Hematopoietic multipotent progenitor cell (in vitro differentiated cells): Measurements from ENCODE around the gene ZNF83. TPM values are rescaled to one million over a fixed set of nuclear protein-coding genes. Genes with fewer than 3 reads are reported as not detected.
A peak's percentile ranks its signal among the peaks of the same experiment; 100 is the strongest.
"Not testable (repeated sequence)": the region's sequence is repeated elsewhere in the genome, so short reads cannot be mapped to it uniquely, and the experiment has no call there.

ENCODE experiments used
- DNase-seq, 3 donors: peaks; one replicate each; pipeline ENCODE4 v3.0.0-alpha.2; 2011 to 2015; ENCODE audit warnings: low read depth in 2 of 3, low spot score in 2 of 3
- total RNA-seq: library from RNA; depleted of rRNA; stranded (reverse); fragments of >200 nt; gene quantifications from one replicate; pipeline ENCODE4 v1.2.3, GENCODE V29; 2012

ZNF83 gene
- total RNA-seq, 1 donor: 28.8 TPM

DNA sequence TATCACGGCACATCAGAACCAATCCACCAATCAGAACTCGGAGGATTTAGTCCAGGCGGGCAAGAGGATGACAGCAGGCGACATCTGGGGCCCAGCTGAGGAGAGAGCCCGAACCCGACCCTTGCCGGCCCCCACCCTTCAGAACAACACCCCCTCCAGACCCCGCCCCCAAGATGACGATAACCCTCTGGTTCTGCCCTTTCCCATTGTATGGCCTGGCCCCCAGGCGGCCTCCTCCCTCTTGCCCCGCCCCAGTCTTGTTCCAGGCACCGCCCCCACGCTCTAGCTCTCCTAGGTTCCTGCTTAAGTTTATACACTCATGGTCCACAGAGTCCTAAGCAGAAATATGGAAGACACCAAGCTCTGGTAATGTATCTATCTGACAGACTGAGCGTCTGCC is 2.8 kb upstream of the ZNF83 start:
- DNase-seq: no peak

GRCh38 chr19:52639996-52640395 is 1.8 kb upstream of the ZNF83 start:
- no peak for DNase-seq

GRCh38 chr19:52638601-52639000 is 446 bp upstream of the ZNF83 start:
- peak in 1 of 3 donors; percentile 1 for DNase-seq

DNA sequence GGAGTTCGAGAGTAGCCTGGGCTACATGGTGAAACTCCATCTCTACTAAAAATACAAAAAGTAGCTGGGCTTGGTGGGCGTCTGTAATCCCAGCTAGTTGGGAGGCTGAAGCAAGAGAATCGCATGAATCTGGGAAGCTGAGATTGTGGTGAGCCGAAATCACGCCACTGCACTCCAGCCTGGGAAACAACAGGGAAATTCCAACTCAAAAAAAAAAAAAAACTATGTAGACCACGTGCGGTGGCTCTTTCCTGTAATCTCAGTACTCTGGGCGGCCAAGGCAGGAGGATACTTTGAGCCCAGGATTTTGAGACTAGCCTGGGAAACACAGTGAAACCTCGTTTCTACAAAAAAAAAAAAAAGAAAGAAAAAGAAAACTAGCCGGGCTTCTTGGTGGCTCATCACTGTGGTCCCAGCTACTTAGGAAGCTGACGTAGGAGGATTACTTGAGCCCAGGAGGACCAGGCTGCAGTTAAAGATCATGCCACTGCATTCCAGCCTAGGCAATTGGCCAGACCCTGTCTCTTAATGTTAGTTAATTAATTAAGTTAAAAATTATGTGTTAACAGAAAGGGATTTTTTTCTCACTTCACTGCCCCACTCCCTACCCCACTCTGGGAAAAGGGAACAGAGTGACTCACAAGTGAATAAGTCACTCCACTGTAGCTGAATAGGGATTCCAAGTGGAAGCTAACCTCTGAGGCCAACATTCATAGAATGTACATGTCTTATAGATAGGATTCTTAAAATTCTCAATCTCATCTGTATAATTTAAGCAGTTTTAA is 2.2 kb downstream of the ZNF83 start:
- no peak for DNase-seq

DNA sequence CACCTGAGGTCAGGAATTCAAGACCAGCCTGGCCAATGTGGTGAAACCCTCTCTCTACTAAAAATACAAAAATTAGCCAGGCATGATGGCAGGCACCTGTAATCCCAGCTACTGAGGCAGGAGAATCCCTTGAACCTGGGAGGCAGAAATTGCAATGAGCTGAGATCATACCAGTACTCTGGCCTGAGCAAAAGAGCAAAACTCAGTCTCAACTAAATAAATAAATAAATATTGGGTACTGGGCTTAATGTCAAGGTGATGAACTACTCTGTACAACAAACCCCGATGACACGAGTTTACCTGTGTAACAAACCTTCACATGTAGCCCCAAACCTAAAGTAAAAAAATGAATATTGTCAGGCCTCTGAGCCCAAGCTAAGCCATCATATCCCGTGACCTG is 10.7 kb downstream of the ZNF83 start:
- not testable (repeated sequence) for DNase-seq

DNA sequence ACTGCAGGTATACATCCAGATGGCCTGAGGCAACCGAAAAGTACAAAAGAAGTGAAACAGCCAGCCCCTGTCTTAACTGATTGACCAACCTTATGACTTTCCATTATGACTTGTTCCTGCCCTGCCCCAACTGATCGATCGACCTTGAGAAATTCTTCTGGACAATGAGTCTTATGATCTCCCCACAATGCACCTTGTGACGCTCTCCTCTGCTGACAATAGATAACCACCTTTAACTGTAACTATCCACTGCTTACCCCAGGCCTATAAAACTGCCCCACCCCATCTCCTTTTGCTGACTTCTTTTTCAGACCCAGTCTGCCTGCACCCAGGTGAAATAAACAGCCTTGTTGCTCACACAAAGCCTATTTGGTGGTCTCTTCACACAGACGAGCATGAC is 11.2 kb downstream of the ZNF83 start:
- DNase-seq: no peak

DNA sequence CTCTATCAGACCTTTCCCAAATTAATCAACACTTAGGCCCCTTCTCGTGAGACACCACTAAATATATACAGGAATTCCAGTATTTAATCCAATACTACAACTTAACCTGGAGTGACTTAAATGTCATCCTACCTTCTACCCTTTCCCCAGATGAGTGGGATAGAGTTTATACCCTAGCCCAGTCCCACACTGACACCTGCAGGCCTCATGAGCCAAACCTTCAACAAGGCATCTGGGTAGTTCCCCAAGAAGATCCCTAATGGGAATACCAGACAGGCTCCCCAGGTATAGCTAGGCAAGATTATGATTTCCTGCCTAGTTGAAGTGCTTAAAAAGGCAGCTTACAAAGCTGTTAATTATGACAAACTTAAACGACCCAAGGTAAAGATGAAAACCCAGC is 15.9 kb downstream of the ZNF83 start:
- DNase-seq: peak in 1 of 3 donors; percentile 13

GRCh38 chr19:52621376-52621775 is 16.8 kb downstream of the ZNF83 start:
- no peak for DNase-seq

DNA sequence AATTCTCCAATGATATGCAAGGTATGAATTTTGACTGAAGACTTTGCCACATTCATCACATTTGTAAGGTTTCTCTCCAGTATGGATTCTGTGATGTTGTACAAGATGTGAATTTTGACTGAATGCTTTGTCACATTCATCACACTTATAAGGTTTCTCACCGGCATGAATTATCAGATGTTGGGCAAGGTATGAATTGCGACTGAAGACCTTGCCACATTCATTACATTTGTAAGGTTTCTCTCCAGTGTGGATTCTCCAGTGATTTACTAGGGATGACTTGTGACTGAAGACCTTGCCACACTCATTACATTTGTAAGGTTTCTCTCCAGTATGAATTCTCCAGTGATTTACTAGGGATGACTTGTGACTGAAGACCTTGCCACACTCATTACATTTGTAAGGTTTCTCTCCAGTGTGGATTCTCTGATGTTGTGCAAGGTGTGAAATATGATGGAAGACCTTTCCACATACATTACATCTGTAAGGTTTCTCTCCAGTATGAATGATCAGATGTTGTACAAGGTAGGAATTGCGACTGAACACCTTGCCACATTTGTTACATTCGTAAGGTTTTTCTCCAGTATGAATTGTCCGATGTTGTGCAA is 24.8 kb downstream of the ZNF83 start:
- DNase-seq: no peak

GRCh38 chr19:52603558-52604207 is 34.5 kb downstream of the ZNF83 start:
- DNase-seq: no peak

- DNase-seq: no peak
Observed at GRCh38 chr19:52602941-52603340, 35.2 kb downstream of the ZNF83 start.

- peak in 2 of 3 donors; percentile 3 to 7 for DNase-seq
Observed at GRCh38 chr19:52601974-52602366, 36.2 kb downstream of the ZNF83 start.

GRCh38 chr19:52601025-52601973 is 36.9 kb downstream of the ZNF83 start:
- peak; percentile 75 to 91 (median 89) for DNase-seq

DNA sequence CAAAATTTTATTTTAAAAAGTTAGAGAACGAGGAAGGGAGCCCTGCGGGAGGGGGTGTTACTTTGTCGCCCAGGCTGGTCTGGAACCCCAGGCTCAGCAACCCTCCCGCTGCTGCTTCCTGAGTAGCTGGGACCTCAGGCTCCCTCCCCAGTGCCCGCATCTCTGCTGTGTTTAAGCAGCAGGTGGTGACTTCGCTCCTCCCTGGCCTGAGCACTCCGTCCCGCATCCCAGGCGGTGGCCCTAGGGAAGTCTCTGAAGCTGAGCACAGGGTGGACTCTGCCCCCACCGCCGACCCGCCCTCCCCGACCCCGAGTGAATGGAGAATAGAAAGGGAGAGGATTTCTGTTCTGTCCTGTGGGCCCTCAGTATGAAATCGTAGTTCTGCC is 37.5 kb downstream of the ZNF83 start:
- DNase-seq: no peak

- DNase-seq: no peak
Observed at GRCh38 chr19:52599241-52599640, 38.9 kb downstream of the ZNF83 start.

GRCh38 chr19:52593441-52593840 is 44.7 kb downstream of the ZNF83 start:
- DNase-seq: not testable (repeated sequence)

DNA sequence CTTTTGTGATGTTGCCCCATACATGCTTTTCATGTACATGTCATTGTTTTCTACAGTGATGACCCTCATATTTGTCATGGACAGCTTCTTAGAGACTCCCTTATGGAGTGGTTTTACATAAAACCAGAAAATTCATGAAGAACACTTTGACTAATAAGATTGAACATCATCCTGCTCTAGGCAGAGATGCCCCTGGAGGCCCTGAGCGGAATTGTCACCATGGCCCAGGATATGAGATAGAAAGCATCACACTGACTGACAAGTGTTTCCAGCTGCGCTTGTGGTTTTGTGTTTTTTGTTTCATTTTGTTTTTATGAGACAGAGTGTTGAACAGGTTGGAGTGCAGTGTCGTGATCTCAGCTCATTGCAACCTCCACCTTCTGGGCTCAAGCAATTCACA is 45.9 kb downstream of the ZNF83 start:
- peak in 1 of 3 donors; percentile 29 for DNase-seq

GRCh38 chr19:52590728-52591127 is 47.4 kb downstream of the ZNF83 start:
- peak in 2 of 3 donors; percentile 3 to 38 for DNase-seq

DNA sequence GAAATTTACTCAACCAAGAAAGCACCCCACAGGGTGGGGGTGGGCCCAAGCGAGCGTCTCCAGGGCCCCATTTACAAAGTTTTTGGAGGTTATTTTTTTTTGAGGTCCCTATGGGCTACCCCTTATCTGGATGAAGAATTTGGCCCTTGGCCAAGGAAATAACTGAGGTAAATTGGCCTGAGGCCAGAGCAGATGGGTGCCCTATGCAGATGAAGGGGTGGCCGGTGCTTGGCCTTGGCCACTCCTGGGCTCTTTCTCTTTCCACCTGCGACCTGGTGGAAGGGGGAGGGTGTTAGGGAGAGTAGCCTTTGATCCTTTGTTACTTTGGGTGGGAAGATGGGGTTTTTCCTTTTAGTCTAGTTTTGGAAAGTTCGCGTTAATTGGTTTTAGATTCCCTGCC is 52.6 kb downstream of the ZNF83 start:
- no peak for DNase-seq

GRCh38 chr19:52584736-52585440 is 53.3 kb downstream of the ZNF83 start:
- DNase-seq: no peak
